Measurements from ENCODE around the gene P3H2.

The P3H2 gene

DNA sequence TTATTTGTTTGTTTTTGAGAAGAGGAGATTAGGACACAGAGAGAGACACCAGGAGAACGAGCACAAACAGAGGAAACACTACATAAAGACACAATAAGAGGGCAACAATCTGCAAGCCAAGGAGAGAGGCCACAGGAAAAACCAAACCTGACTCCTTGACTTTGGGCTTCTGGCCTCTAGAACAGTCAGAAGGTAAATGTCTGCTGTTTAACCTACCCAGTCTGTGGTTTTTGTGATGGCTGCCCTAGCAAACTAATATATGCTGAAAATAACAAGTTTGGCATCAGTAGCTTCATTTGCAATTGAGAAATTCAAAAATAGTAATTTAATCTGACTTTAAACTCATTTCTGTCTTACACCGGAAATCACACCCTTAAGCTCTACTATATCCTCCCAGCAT, 110.2 kb downstream of the P3H2 start:
- TF ChIP-seq EZH2phosphoT487 (IDR thresholded peaks at IDR 0.05; ENCODE audit: borderline replicate concordance) (no peak), CTCF (conservative IDR thresholded peaks at IDR 0.05; ENCODE audit: low read length) (no peak)
- no peaks in the 10 kb centered on the region for H4K20me1 ChIP-seq (ENCODE audit: insufficient read depth, low read length, poor library complexity, severe bottlenecking)
- H3K4me2 ChIP-seq (ENCODE audit: low read depth, low read length, poor library complexity, severe bottlenecking) = no peak overlapping the region
- no peaks in the 10 kb centered on the region for H3K27me3 ChIP-seq (ENCODE audit: insufficient read depth, low read length, poor library complexity, severe bottlenecking)
- no peaks in the 10 kb centered on the region for H3K4me1 ChIP-seq (ENCODE audit: insufficient read depth, low read length, poor library complexity, severe bottlenecking)
- H3F3A ChIP-seq (ENCODE audit: low read depth) = no peaks in the 10 kb centered on the region
- no peaks in the 10 kb centered on the region for H3K9me2 ChIP-seq (replicated peaks; ENCODE audit: low read depth, low read length)
- H3K36me3 ChIP-seq (ENCODE audit: insufficient read depth, low read length) = no peaks in the 10 kb centered on the region
- H2AFZ ChIP-seq (ENCODE audit: low read length) = no peak overlapping the region
- no peak overlapping the region for H3K4me3 ChIP-seq (ENCODE audit: low read length, poor library complexity, severe bottlenecking)
- H3K9me3 ChIP-seq (ENCODE audit: insufficient read depth, low read depth, low read length) = no peaks in the 10 kb centered on the region
- H3K79me2 ChIP-seq (ENCODE audit: insufficient read depth, low read length) = no peaks in the 10 kb centered on the region
- H3K9ac ChIP-seq (ENCODE audit: low read depth, low read length, poor library complexity, severe bottlenecking) = no peak overlapping the region

DNA sequence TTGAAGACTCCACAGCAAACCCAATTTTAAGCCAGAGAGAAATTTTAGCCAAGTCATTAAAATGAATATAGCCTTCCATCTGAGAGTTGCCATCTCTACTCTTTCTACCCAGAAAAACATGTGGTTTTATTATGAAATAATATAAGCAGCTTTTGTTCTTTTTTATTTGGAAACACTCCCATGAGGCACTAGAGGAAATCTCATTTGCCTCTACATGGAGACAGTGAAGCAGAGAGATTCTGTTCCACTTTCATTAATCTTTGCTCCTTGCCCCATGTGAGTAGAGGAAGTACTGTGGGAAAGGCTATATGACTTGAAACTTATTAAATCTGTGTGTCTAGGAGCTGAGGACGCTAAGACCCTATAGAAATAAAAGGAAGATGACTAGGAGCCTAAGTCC, 111.1 kb downstream of the P3H2 start:
- Histone ChIP-seq H3K4me3 (ENCODE audit: low read length, poor library complexity, severe bottlenecking) (no peak overlapping the region), H3K9me2 (replicated peaks; ENCODE audit: low read depth, low read length) (no peaks in the 10 kb centered on the region), H3K9me3 (ENCODE audit: insufficient read depth, low read depth, low read length) (no peaks in the 10 kb centered on the region), H3K9ac (ENCODE audit: low read depth, low read length, poor library complexity, severe bottlenecking) (no peak overlapping the region), H2AFZ (ENCODE audit: low read length) (no peak overlapping the region), H3K79me2 (ENCODE audit: insufficient read depth, low read length) (no peaks in the 10 kb centered on the region), H3K27me3 (ENCODE audit: insufficient read depth, low read length, poor library complexity, severe bottlenecking) (no peaks in the 10 kb centered on the region), H3K4me1 (ENCODE audit: insufficient read depth, low read length, poor library complexity, severe bottlenecking) (no peaks in the 10 kb centered on the region), H3K36me3 (ENCODE audit: insufficient read depth, low read length) (no peaks in the 10 kb centered on the region), H3F3A (ENCODE audit: low read depth) (no peaks in the 10 kb centered on the region), H4K20me1 (ENCODE audit: insufficient read depth, low read length, poor library complexity, severe bottlenecking) (no peaks in the 10 kb centered on the region), H3K4me2 (ENCODE audit: low read depth, low read length, poor library complexity, severe bottlenecking) (no peak overlapping the region)
- TF ChIP-seq CTCF (conservative IDR thresholded peaks at IDR 0.05; ENCODE audit: low read length) (no peak), EZH2phosphoT487 (IDR thresholded peaks at IDR 0.05; ENCODE audit: borderline replicate concordance) (no peak)

- H3K9ac ChIP-seq (ENCODE audit: low read depth, low read length, poor library complexity, severe bottlenecking) = no peak overlapping the region
- H3K4me2 ChIP-seq (ENCODE audit: low read depth, low read length, poor library complexity, severe bottlenecking) = no peak overlapping the region
- no peaks in the 10 kb centered on the region for H3K36me3 ChIP-seq (ENCODE audit: insufficient read depth, low read length)
- H3K27me3 ChIP-seq (ENCODE audit: insufficient read depth, low read length, poor library complexity, severe bottlenecking) = no peaks in the 10 kb centered on the region
- no peaks in the 10 kb centered on the region for H3K9me2 ChIP-seq (replicated peaks; ENCODE audit: low read depth, low read length)
- H3F3A ChIP-seq (ENCODE audit: low read depth) = no peaks in the 10 kb centered on the region
- no peaks in the 10 kb centered on the region for H3K9me3 ChIP-seq (ENCODE audit: insufficient read depth, low read depth, low read length)
- H3K4me3 ChIP-seq (ENCODE audit: low read length, poor library complexity, severe bottlenecking) = no peak overlapping the region
- peak overlapping the region; percentile 41; the same call in 1 of the 2 replicates for H2AFZ ChIP-seq (ENCODE audit: low read length)
- TF ChIP-seq EZH2phosphoT487 (IDR thresholded peaks at IDR 0.05; ENCODE audit: borderline replicate concordance) = no peak
- TF ChIP-seq CTCF (conservative IDR thresholded peaks at IDR 0.05; ENCODE audit: low read length) = no peak
- no peaks in the 10 kb centered on the region for H4K20me1 ChIP-seq (ENCODE audit: insufficient read depth, low read length, poor library complexity, severe bottlenecking)
- peaks cover 3% of the 10 kb centered on the region for H3K4me1 ChIP-seq (ENCODE audit: insufficient read depth, low read length, poor library complexity, severe bottlenecking)
- H3K79me2 ChIP-seq (ENCODE audit: insufficient read depth, low read length) = no peaks in the 10 kb centered on the region
Measured at GRCh38 chr3:190008432-190008831, 112.3 kb downstream of the P3H2 start.
